ENCODE measurements around the gene ABCD2. TPM values are rescaled to one million over a fixed set of nuclear protein-coding genes. Genes with fewer than 3 reads are reported as not detected.

ABCD2 gene
- total RNA-seq, 1 donor from 2014 or later, result 0.09 TPM

GRCh38 chr12:39606712-39607423 lies 12.7 kb downstream of the ABCD2 start:
- peaks cover 6% of the 10 kb centered on the region for H3K4me1 Mint-ChIP-seq (ENCODE audit: low read depth, unreplicated experiment)
- H3K36me3 ChIP-seq (ENCODE audit: insufficient read depth, low read length), result no peaks in the 10 kb centered on the region
- H3K4me2 ChIP-seq (ENCODE audit: low read length), result no peak overlapping the region
- no peaks in the 10 kb centered on the region for H3K27me3 ChIP-seq (ENCODE audit: insufficient read depth, low read length)
- FAIRE-seq (no peak), DNase-seq (ENCODE audit: low read depth) (no peak)
- no peaks in the 10 kb centered on the region for H3K9me3 ChIP-seq (ENCODE audit: insufficient read depth, low read depth, low read length)
- no peak overlapping the region for H3K27ac Mint-ChIP-seq (ENCODE audit: unreplicated experiment)
- TF ChIP-seq, protein P1, sequence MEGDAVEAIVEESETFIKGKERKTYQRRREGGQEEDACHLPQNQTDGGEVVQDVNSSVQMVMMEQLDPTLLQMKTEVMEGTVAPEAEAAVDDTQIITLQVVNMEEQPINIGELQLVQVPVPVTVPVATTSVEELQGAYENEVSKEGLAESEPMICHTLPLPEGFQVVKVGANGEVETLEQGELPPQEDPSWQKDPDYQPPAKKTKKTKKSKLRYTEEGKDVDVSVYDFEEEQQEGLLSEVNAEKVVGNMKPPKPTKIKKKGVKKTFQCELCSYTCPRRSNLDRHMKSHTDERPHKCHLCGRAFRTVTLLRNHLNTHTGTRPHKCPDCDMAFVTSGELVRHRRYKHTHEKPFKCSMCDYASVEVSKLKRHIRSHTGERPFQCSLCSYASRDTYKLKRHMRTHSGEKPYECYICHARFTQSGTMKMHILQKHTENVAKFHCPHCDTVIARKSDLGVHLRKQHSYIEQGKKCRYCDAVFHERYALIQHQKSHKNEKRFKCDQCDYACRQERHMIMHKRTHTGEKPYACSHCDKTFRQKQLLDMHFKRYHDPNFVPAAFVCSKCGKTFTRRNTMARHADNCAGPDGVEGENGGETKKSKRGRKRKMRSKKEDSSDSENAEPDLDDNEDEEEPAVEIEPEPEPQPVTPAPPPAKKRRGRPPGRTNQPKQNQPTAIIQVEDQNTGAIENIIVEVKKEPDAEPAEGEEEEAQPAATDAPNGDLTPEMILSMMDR (IDR thresholded peaks at IDR 0.05; ENCODE audit: insufficient read depth, low read depth, low read length), result no peak
- no peak for TF ChIP-seq EZH2 (IDR thresholded peaks at IDR 0.05; ENCODE audit: insufficient read depth, low read length)
- no peak overlapping the region for H3K4me3 ChIP-seq (ENCODE audit: insufficient read depth, low read depth, low read length)
- no peak overlapping the region for H3K9ac ChIP-seq (ENCODE audit: low read length)
- H3K36me3 Mint-ChIP-seq (ENCODE audit: low read depth, unreplicated experiment), result no peaks in the 10 kb centered on the region
- no peaks in the 10 kb centered on the region for H3K9me3 Mint-ChIP-seq (ENCODE audit: unreplicated experiment)
- peaks cover 7% of the 10 kb centered on the region for H3K4me1 ChIP-seq (ENCODE audit: insufficient read depth, low read length)
- no peaks in the 10 kb centered on the region for H3K27me3 Mint-ChIP-seq (ENCODE audit: low read depth, unreplicated experiment)
- H3K4me3 Mint-ChIP-seq (ENCODE audit: unreplicated experiment), result no peak overlapping the region
- H3K27ac ChIP-seq (ENCODE audit: low read depth, low read length), result no peak overlapping the region
- H3K79me2 ChIP-seq (ENCODE audit: insufficient read depth, low read length), result no peaks in the 10 kb centered on the region
- no peak overlapping the region for H2AFZ ChIP-seq (ENCODE audit: low read depth, low read length)
- H4K20me1 ChIP-seq (ENCODE audit: insufficient read depth, low read length), result no peaks in the 10 kb centered on the region

DNA sequence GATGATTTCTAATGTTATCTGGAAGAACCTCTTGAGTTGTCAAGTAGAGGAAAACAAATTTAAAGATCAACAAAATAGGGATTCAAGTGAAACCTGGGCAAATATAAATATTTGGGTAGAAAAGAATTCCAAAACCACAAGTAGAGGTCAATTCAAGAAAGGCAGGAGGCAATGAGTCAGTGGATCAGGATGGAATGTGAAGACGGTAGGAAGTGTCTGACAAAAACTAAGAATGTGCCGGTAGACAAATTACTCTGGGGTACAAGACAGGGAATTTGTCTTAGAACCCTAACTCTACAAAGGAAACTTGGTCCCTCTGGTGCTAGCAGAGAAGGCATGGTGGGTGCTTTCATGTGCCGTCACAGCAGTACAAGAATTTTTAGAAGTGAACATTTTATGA lies 13.6 kb downstream of the ABCD2 start:
- Mint-ChIP-seq H3K4me3 (ENCODE audit: unreplicated experiment) (no peak overlapping the region), H3K36me3 (ENCODE audit: low read depth, unreplicated experiment) (no peaks in the 10 kb centered on the region), H3K27me3 (ENCODE audit: low read depth, unreplicated experiment) (no peaks in the 10 kb centered on the region), H3K9me3 (ENCODE audit: unreplicated experiment) (no peaks in the 10 kb centered on the region), H3K27ac (ENCODE audit: unreplicated experiment) (peak overlapping the region; percentile 93), H3K4me1 (ENCODE audit: low read depth, unreplicated experiment) (peaks cover 6% of the 10 kb centered on the region)
- H3K27me3 ChIP-seq (ENCODE audit: insufficient read depth, low read length), result no peaks in the 10 kb centered on the region
- no peak for TF ChIP-seq EZH2 (IDR thresholded peaks at IDR 0.05; ENCODE audit: insufficient read depth, low read length)
- TF ChIP-seq, protein P1 (IDR thresholded peaks at IDR 0.05; ENCODE audit: insufficient read depth, low read depth, low read length), result no peak
- H4K20me1 ChIP-seq (ENCODE audit: insufficient read depth, low read length), result no peaks in the 10 kb centered on the region
- H3K9me3 ChIP-seq (ENCODE audit: insufficient read depth, low read depth, low read length), result no peaks in the 10 kb centered on the region
- H3K9ac ChIP-seq (ENCODE audit: low read length), result no peak overlapping the region
- H3K79me2 ChIP-seq (ENCODE audit: insufficient read depth, low read length), result no peaks in the 10 kb centered on the region
- H3K4me2 ChIP-seq (ENCODE audit: low read length), result peak overlapping the region; percentile 58
- FAIRE-seq, result no peak
- peak; percentile 78 for DNase-seq (ENCODE audit: low read depth)
- H3K4me3 ChIP-seq (ENCODE audit: insufficient read depth, low read depth, low read length), result no peak overlapping the region
- no peak overlapping the region for H3K27ac ChIP-seq (ENCODE audit: low read depth, low read length)
- peaks cover 7% of the 10 kb centered on the region for H3K4me1 ChIP-seq (ENCODE audit: insufficient read depth, low read length)
- H2AFZ ChIP-seq (ENCODE audit: low read depth, low read length), result no peak overlapping the region
- no peaks in the 10 kb centered on the region for H3K36me3 ChIP-seq (ENCODE audit: insufficient read depth, low read length)

DNA sequence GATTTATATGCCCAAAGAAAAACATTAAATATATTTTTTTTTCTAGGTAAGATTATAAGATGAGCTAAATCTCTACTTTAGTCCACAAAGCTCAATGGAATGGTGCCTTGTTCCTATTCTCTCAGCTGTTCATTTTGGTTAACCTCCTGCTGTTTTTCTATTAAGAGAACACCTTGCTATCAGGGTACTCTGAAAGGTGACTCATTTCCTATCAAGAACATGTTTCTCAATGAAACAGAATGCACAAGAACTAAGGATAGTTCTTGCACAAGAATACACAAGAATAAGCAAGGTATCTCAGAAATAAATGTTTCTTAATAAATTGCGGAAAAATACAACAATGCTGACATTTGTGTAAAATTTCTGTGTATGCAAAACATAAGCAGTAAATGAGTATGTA lies 14.1 kb downstream of the ABCD2 start:
- Mint-ChIP-seq H3K36me3 (ENCODE audit: low read depth, unreplicated experiment) (no peaks in the 10 kb centered on the region), H3K9me3 (ENCODE audit: unreplicated experiment) (no peaks in the 10 kb centered on the region), H3K27me3 (ENCODE audit: low read depth, unreplicated experiment) (no peaks in the 10 kb centered on the region), H3K4me1 (ENCODE audit: low read depth, unreplicated experiment) (peaks cover 6% of the 10 kb centered on the region), H3K27ac (ENCODE audit: unreplicated experiment) (no peak overlapping the region), H3K4me3 (ENCODE audit: unreplicated experiment) (no peak overlapping the region)
- Histone ChIP-seq H3K4me1 (ENCODE audit: insufficient read depth, low read length) (peaks cover 7% of the 10 kb centered on the region), H2AFZ (ENCODE audit: low read depth, low read length) (no peak overlapping the region), H3K4me2 (ENCODE audit: low read length) (peak overlapping the region; percentile 58), H4K20me1 (ENCODE audit: insufficient read depth, low read length) (no peaks in the 10 kb centered on the region), H3K9me3 (ENCODE audit: insufficient read depth, low read depth, low read length) (no peaks in the 10 kb centered on the region), H3K27ac (ENCODE audit: low read depth, low read length) (no peak overlapping the region), H3K27me3 (ENCODE audit: insufficient read depth, low read length) (no peaks in the 10 kb centered on the region), H3K9ac (ENCODE audit: low read length) (no peak overlapping the region), H3K4me3 (ENCODE audit: insufficient read depth, low read depth, low read length) (no peak overlapping the region), H3K36me3 (ENCODE audit: insufficient read depth, low read length) (no peaks in the 10 kb centered on the region), H3K79me2 (ENCODE audit: insufficient read depth, low read length) (no peaks in the 10 kb centered on the region)
- DNase-seq (ENCODE audit: low read depth) (peak; percentile 70), FAIRE-seq (peak; percentile 5)
- TF ChIP-seq, protein P1 (IDR thresholded peaks at IDR 0.05; ENCODE audit: insufficient read depth, low read depth, low read length), result no peak
- no peak for TF ChIP-seq EZH2 (IDR thresholded peaks at IDR 0.05; ENCODE audit: insufficient read depth, low read length)

Data from astrocyte (in vitro differentiated cells and primary cell).